GM23338 (cell line): Measurements from ENCODE around the gene MYO9B.

Source experiments
- CTCF ChIP-seq, 2 experiments: fragments of 200-600 bp in 1 of 2; sonication (generic) in 1 of 2; conservative IDR thresholded peaks; 2 replicates each; pipeline versions ENCODE4 v1.5.1 to v1.6.1; 2016 to 2017; ENCODE audit warnings: antibody characterized with exemption in 2 of 2, low read depth in 2 of 2, mild to moderate bottlenecking in 2 of 2, moderate library complexity in 1 of 2
- EZH2 ChIP-seq: fragments of 200-600 bp; sonication (generic); IDR thresholded peaks from one replicate; pipeline ENCODE4 v1.8.0; 2017; ENCODE audit warnings: antibody characterized with exemption, mild to moderate bottlenecking, low read depth; ENCODE audit not compliant: unreplicated experiment
- POLR2AphosphoS5 ChIP-seq: IDR thresholded peaks from 2 replicates; pipeline ENCODE4 v1.6.1; 2016; ENCODE audit warnings: antibody characterized with exemption, low read depth
- REST ChIP-seq: IDR thresholded peaks from one replicate; pipeline ENCODE4 v1.6.1; 2018; ENCODE audit warnings: antibody characterized with exemption; ENCODE audit not compliant: unreplicated experiment
- STAT1 ChIP-seq: IDR thresholded peaks from one replicate; pipeline ENCODE4 v1.6.1; 2016; ENCODE audit warnings: antibody characterized with exemption; ENCODE audit not compliant: unreplicated experiment

- no peak for TF ChIP-seq CTCF (conservative IDR thresholded peaks at IDR 0.05; ENCODE audit: low read depth in 2 of 2)
- TF ChIP-seq EZH2 = no peak
- TF ChIP-seq POLR2AphosphoS5 = no peak
- TF ChIP-seq REST = no peak
- no peak for TF ChIP-seq STAT1
These were observed 38.8 kb downstream of the MYO9B start for GRCh38 chr19:17114414-17114831.
